SIG-M5 treated with dmso at 0.1 percent for 504 hours (cell line): ENCODE measurements around the gene KLHL35.
"Not testable (repeated sequence)": the region's sequence is repeated elsewhere in the genome, so short reads cannot be mapped to it uniquely, and the experiment has no call there.

Source experiments
- DNase-seq: peaks from one replicate; lab custom pipeline; 2025; ENCODE audit not compliant: unreplicated experiment; lab: John Stamatoyannopoulos, UW

KLHL35 gene

DNA sequence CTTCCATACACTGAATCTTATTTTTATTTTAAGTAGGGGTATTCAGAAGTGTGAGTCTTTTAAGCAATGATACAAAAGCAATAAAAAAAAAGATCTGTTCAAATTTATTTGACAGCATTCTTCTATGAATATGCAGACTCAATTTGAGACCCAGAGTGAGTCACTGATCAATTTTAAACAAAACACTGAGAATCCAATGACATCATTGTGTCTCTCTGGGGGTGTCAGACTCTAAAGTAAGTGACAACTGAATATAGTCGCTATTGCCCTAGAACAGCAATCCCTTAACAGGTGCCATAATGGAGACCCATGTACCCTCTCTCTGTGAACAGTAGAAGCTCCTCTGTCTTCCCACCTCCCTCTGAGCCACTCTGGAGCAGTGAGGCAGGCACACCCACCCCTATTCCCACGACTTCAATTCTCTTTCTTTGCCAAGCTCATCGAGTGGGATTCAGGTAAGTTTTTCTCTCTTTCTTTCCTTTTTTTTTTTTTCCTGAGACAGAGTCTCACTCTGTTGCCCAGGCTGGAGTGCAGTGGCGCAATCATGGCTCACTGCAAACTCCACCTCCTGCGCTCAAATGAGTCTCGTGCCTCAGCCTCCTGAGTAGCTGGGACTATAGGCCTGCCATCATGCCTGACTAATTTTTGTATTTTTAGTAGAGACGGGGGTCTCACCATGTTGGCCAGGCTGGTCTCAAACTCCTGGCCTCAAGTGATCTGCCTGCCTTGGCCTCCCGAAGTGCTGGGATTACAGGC, 38.7 kb downstream of the KLHL35 start:
- DNase-seq: no peak

DNA sequence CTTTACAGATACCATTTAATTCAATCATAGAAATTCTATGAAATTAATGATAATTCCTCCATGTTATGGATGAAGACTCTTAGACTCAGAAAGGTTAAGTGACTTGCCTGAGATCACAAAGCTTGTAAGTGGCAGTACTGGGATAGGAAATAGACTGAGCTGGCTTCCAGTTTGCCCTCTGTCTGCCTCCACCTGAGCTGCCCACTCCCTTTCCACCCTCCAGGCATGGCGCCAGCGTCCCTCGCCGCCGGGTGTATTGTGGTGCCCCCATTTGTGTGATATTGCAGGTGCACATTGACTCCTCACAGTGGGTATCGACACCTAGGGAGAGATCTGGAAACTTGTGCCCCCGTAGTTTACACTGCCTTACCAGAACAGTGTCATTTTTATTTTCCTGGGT, 43.1 kb downstream of the KLHL35 start:
- DNase-seq: no peak

DNA sequence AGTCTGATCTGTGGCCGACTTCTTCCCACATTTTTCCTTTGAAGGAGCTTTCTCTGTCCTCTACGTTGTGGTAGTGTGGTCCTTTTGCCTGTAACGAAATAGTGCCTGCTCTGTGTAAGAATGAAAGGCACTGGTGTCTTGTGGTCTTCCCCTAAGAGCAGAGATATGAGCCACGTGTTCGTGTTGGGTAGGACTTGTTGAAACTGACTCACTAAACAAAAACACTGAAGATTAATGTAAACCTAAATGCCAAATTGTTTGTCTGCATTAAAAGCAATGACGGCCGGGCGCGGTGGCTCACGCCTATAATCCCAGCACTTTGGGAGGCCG, 43.8 kb downstream of the KLHL35 start:
- DNase-seq: no peak

DNA sequence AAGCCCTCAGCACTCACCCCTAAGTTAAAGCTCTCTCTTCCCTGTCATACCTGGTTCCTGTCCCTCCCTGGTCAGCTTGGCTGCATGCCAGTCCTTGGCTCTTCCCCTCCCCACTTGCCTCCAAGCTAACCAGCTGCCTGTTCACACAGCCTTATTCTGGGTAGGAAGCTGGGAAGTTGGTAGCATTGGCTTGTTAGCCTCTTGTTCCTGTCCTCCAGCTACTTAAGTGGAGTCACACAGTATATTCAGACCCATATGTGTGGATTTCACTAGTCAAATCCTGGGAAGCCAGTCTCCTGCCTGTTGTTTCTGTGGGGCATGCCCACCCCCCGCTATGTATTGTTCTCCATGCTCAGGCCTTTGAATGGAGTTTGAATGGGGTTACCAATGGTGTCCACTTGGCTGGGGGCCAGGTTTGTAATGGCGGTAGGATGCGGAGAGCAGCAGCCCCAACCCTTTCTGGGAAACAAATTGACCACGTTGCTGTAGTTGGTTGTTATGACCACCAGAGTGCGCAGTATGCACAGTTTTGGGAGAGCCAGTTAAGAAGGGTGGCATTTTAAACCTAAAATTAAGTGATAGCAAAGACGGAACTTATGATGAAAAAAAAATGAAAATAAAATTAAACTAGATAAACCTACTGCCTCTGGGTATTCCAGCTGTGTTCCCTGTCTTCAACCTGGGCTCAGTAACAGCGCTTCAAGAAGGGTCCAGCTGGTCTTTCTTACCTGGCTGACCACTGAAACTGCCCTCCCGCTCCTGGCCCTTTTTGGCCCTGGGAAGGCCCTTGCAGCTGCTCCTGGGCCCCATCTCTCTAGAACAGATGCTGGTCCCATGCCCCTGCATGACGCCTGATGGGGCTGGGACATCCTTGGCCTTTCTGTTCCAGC, 44.4 kb downstream of the KLHL35 start:
- DNase-seq: peak; percentile 73

DNA sequence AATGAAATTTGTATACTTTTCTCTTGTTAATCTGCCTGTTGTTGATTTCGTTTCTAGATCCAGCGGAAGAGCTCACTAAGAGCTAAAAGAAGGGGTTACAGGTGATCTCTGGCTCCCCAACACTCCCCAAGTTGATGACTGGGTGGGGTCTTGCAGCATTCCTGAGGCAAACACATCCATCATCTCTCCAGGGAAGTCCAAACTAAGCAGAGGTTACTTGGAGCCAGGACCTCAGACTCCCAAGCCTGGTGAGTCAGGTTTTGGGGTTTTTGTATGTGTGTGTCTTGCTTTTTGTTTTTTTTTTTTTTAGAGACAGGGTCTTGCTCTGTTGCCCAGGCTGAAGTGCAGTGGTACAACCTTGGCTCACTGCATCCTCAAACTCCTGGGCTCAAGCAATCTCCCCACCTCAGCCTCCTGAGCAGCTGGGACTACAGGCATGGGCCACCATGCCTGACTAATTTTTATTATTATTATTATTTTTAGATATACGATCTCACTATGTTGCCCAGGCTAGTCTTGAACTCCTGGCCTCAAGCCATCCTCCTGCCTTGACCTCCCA, 45.2 kb downstream of the KLHL35 start:
- DNase-seq: no peak

DNA sequence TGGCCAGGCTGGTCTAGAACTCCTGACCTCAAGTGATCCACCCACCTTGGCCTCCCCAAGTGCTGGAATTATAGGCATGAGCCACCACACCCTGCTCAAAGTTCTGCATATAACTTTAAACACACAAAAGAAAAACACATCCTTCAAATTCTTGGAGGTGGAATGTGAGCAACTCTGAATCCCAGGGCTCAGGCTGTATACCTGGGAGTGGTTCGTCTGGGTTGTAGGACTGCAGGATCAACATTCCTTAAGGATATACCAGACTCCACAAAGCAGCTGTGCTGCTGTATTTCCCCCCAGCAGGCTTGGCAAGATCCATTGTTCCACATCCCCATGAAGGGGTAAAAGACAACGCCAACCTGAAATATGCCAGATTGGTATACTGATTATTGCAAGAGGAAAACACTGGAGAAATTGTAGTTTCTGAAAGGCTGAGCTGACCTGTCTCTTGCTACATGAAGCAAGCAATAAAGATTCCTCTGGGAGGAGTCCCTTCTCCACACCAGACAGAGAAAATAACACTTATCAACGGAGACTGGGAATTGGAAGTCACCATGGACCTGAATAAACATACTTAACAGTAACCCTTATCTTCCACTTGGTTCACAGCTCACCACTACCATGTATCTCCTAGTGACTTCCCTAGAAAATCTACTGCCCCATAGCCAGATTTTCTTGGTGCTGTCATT, 45.9 kb downstream of the KLHL35 start:
- DNase-seq: peak; percentile 29

DNA sequence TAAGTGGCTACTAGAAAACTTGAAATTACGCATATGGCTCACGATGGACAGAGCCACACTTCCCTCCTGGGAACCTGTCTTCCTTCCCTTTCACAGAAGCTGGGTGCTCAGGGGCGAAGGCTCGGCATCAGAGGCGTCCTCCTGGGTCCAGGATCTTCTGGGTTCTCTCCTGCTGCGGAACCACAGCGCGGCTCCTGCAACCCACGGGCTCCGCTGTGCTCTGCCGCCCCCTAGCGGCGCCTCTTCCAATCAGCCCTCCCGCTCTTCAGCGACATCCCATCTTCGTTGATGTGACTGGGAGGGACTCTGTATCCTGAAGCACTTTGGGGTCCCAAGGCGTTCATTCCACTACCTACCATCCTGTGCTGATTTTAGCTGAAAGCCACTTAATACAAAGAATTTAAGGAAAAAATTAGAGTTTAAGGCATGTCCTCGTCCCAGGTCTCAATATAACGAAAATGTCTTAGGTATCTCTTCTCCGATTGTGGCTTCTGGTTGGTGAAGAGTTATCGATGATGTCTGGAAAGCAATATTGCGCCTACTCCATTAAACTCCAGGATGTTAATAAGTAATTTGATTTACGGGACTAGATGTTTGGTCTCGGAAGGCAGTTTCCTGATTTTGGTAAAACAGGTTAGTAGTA, 48.4 kb downstream of the KLHL35 start:
- DNase-seq: peak; percentile 65

DNA sequence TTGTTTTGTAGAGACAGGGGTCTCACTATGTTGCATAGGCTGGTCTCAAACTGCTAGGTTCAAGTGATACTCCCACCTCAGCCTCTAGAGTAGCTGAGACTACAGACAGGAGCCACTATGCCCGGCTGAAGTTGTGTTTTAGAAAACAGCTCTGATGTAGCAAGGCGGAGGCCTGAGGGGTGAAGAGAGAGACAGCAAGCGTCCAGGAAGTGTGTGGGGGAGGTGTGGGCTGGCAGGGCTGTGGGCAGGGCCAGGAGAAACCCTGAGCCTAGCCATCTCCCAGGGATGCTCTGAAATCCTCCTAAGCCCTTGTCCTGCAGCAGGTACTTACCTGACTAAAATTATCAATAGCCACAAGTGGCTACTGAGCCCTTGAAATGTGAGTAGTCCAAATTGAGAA, 49.8 kb downstream of the KLHL35 start:
- DNase-seq: no peak

DNA sequence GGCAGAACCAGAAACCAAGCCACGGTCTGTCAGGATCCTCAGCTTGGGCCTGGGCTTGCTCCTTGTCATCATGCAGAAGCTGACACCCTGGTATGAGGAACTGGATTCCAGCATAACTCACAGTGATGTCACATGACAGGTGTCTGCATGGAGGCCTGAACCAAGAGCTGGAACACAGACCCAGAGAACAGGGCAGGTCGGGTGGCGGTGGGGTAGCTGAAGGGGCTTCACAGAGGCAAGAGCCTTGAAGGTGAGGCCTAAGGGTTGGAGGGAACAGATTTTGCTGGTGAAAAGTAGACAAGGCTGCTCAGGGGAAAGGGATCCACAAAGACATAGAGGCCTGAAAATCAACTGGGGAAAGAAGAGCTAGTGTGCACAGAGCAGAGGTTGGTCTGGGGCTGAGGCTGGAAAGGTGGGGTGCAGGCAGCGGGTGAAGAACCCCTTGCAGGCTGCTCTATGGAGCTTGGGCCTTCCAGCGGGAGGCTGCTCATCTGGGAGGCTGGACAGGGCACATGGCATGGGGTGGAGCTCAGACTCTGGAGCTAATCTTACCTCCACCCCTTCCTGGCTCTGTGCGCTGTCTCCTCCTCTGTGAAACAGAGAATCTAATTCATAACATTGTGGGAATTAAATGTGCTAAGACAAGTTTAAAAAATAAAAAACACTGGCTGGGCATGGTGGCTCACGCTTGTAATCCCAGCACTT, 52.1 kb downstream of the KLHL35 start:
- peak; percentile 46 for DNase-seq

DNA sequence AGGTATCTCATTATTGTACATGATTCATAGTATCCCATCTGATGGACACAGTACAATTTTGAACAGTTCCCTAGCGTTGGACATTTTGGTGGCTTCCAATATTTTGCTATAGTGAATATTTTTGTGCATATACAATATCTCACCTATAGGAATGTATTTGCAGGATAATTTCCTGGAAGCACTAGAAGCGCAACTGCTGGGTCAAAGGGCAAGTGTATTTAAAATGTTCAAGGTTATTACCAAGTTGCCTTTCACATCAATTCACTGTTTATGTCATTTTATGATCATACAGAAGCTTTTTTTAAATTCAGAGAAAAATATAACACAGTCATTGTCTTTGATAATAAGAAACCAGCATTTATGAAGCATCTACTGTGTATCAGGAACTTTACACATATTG, 52.8 kb downstream of the KLHL35 start:
- no peak for DNase-seq

DNA sequence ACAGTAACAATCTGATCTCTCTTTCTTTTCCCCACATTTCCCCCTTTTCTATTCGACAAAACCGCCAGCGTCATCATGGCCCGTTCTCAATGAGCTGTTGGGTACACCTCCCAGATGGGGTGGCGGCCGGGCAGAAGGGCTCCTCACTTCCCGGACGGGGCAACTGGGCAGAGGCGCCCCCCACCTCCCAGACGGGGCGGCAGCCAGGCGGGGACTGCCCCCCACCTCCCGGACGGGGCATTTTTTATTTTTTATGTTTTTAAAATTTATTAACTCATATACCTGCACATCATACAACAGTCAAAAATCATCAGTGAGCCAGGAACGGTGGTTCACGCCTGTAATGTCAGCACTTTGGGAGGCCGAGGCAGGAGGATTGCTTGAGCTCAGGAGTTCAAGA, 54.2 kb downstream of the KLHL35 start:
- DNase-seq: not testable (repeated sequence)

DNA sequence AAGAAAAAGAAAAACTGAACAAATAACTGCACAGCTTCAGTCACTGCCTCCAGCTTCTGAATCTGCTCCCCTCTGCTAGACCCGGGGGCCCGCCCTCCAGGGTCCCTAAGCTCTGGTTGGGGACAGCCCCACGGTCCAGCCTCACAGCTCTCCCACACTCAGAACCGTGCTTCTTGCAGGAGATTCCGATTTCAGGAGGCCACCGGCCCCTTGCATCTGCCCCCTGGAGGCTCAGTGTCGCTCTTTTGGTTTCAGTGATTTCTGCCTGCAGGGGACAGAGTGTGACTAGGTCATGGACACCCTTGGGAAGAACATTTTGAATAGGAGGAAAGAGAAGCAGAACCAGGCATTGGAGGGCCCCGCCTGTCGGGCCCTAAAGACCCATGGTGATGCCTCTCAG, 56.8 kb downstream of the KLHL35 start:
- DNase-seq: no peak

DNA sequence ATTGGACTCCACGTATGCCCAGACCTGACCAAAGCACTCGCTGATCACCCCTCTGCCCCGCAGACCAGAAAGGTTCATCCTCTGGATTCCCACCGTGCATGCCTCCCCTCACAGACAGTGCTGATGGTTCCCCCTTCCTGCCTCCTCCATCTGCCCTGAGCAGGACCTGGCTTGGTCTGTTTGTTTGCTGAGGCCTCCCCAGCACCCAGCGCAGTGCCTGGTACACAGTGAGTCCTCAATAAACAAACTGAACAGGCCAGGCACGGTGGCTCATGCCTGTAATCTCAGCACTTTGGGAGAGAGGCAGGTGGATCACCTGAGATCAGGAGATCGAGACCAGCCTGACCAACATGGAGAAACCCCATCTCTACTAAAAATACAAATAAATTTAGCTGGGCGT, 57.4 kb downstream of the KLHL35 start:
- DNase-seq: no peak

DNA sequence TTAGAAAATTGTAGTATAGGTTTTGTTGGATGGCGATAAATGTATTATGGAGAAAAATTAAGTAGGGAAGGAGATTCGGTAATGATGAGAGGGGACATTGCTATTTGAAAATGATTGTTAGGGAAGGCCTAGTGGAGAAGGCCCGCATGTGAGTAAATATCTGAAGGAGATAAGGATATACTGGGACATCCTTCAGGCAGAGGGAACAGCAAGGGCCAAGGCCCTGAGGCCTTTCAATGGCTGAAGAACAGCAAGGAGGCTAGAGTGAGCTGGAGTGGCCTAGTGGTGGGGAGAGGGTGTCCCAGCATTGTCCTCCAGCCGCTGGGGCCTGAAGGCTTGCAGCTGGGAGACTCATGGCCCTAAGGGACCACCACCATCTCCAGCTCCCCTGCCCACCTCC, 58.4 kb downstream of the KLHL35 start:
- no peak for DNase-seq

DNA sequence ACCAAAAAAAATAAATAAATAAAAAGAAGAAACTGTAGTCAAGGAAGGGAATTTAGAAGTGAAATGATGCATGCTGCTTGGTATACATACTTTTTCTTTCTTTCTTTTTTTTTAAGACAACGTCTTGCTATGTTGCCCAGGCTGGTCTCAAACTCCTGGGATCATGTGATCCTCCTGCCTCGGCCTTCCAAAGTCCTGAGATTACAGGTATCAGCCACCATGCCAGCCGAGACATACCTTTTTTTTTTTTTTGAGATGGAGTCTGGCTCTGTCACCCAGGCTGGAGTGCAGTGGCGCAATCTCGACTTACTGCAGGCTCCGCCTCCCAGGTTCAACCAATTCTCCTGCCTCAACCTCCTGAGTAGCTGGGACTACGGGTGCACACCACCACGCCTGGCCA, 59.8 kb downstream of the KLHL35 start:
- DNase-seq: no peak
